GM13977 (cell line): ENCODE measurements around the gene UBE2I.
"Not testable (repeated sequence)": the region's sequence is repeated elsewhere in the genome, so short reads cannot be mapped to it uniquely, and the experiment has no call there.

Source experiments
- DNase-seq: peaks from one replicate; pipeline ENCODE4 v3.0.0; 2012; ENCODE audit warnings: low spot score
- in situ Hi-C: fragments of 300-500 bp; cut with MboI; formaldehyde crosslinking; loops from one replicate; pipeline ENCODE4 v1.12.0; 2022; ENCODE audit warnings: low sequenced_read_pairs, low pct_unique_long_range_greater_than_20kb, mixed read lengths, inconsistent platforms; ENCODE audit not compliant: unreplicated experiment
- TF ChIP-seq, protein P1 (sequence below): IDR thresholded peaks from 2 replicates; pipeline ENCODE4 v1.5.1; 2012; ENCODE audit warnings: mild to moderate bottlenecking, control low read depth; ENCODE audit not compliant: insufficient read depth; ENCODE audit errors: extremely low read depth, missing control alignments

UBE2I gene

DNA sequence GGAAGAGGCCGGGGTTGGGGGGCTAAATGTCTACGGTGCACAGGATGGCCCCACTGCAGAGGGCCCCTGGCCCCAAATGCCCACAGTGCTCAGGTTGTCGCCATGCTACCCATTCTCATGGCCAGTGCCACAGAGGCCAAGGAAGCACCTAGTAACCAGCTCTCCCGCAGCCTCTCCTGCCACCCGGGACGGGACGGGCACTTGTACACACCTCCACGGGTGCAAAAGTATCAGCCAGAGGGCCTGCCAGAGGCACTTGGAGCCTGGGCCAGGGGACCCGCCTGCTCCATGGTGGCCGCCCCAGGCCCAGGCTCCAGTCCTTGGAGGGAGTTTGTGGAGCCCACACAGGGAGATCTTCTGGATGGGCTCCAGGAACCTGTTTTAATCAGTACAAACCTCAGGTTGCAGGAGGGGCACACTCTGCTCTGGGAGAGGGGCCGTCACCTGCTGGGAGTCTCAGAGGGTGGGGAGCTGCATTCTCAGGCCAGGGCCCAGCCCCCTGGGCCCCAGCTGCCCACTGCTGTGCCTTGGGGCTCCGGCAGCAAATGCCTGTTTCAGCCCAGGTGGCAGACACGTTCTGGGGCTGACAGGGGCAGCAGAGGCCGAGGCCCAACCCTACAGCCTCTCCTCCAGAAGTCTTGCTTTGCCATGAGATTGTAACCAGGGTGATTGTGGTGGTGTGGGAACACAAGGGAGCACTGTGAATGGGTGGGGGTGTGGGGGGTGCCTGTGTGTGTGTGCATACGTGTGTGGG lies 45.7 kb upstream of the UBE2I start:
- in situ Hi-C loops: no loop called here
- DNase-seq: no peak
- TF ChIP-seq, protein P1, sequence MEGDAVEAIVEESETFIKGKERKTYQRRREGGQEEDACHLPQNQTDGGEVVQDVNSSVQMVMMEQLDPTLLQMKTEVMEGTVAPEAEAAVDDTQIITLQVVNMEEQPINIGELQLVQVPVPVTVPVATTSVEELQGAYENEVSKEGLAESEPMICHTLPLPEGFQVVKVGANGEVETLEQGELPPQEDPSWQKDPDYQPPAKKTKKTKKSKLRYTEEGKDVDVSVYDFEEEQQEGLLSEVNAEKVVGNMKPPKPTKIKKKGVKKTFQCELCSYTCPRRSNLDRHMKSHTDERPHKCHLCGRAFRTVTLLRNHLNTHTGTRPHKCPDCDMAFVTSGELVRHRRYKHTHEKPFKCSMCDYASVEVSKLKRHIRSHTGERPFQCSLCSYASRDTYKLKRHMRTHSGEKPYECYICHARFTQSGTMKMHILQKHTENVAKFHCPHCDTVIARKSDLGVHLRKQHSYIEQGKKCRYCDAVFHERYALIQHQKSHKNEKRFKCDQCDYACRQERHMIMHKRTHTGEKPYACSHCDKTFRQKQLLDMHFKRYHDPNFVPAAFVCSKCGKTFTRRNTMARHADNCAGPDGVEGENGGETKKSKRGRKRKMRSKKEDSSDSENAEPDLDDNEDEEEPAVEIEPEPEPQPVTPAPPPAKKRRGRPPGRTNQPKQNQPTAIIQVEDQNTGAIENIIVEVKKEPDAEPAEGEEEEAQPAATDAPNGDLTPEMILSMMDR: no peak

DNA sequence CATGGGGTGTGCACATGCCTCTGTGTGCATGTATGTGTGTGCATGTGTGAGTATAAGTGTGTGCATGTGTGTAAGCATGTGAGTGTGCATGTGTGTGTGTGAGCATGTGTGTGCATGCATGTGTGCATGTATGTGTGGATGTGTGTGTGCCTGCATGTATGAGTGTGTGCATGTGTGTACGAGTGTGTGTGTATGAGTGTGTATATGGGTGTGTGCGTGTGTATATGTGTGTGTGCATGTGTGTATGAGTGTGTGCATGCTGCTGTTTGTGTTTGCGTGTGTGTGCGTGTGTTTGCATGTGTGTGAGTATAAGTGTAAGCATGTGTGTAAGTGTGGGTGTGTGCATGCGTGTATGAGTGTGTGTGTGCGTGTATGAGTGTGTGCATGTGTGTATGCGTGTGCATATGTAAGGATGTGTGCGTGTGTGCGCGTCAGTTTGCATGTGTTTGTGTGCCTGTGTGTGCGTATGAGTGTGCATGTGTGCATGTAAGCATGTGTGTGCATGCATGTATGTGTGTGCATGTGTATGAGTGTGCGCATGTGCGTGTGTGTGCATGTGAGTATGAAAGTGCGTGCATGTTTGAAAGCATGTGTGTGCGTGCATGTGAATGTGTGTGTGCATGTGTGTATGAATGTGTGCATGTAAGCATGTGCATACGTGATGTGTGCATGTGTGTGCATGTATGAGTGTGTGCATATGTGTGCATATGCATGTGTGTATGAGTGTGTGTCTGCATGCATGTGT lies 44.9 kb upstream of the UBE2I start:
- TF ChIP-seq, protein P1: no peak
- in situ Hi-C loops: no loop called here
- DNase-seq: no peak

DNA sequence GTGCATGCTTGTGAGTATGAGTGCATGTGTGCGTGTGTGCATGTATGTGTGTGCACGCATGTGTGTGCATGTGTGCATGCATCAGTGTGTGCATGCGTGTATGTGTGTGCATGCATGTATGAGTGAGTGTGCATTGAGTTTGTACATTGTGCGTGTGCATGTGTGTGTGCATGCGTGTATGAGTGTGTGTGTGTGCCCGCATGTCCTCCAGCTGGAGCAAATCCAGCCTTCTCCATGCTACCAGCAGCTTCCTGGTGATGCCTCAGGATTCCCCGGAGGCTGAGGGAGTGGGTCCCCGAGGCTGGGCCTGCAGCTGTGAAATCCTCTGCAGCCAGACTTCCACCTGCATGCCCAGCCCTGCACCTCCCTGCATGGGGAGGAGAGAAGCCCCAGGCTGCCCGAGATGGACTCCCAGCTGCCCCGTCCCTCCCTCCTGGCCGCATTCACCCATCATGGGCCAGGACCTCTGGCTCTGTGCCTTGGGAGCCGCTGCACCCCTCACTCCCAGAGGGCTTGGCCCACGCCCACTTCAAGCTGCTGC lies 44.3 kb upstream of the UBE2I start:
- TF ChIP-seq, protein P1: no peak
- no peak for DNase-seq
- in situ Hi-C loops: no loop called here

DNA sequence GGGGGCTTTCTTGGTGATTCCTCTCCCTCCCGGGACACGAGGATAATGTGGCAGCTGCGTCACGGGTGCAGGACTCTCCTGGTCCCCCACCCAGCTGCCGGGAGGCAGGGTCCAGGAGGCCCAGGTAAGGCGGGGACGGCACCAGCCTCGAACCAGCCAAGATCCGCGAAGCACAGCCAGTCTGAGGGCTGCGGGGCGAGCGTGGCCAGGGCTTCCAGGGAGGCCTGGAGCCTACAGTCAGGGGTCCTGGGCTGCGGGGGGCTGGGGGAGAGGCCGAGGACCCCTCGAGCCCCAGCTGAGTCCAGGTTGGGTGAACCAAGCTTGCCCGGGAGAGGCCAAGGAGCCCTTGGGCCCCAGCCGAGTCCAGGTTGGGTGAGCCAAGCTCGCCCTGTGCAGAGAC lies 43.6 kb upstream of the UBE2I start:
- TF ChIP-seq, protein P1: no peak
- no peak for DNase-seq
- in situ Hi-C loops: no loop called here

DNA sequence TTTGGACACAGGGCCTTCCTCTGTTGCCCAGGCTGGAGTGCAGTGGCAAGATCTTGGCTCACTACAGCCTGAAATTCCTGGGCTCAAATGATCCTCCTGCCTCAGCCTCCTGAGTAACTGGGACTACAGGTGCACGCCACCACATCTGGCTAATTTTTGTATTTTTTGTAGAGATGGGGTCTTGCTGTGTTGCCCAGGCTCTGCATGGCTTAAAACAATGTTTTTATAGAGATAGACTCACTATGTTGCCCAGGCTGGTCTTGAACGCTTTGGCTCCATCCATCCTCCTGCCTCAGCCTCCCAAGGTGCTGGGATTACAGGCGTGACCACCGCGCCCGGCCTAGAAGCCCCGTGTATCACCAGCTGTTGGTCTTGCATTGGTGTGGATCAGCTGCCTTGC lies 40.0 kb upstream of the UBE2I start:
- in situ Hi-C loops: not testable (repeated sequence)

DNA sequence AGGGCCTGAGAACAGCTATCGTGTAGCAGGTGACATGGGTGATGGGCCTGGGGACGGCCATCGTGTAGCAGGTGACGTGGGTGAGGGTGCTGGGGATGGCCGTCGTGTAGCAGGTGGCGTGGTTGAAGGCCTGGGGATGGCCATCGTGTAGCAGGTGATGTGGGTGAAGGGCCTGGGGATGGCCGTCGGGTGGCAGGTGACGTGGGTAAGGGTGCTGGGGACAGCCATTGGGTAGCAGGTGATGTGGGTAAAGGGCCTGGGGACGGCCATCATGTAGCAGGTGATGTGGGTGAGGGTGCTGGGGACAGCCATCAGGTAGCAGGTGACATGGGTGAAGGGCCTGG lies 38.1 kb upstream of the UBE2I start:
- DNase-seq: no peak
- TF ChIP-seq, protein P1: no peak
- in situ Hi-C loops: no loop called here

More for the DNA sequence above, 40.0 kb upstream of the UBE2I start:
- DNase-seq: not testable (repeated sequence)

DNA sequence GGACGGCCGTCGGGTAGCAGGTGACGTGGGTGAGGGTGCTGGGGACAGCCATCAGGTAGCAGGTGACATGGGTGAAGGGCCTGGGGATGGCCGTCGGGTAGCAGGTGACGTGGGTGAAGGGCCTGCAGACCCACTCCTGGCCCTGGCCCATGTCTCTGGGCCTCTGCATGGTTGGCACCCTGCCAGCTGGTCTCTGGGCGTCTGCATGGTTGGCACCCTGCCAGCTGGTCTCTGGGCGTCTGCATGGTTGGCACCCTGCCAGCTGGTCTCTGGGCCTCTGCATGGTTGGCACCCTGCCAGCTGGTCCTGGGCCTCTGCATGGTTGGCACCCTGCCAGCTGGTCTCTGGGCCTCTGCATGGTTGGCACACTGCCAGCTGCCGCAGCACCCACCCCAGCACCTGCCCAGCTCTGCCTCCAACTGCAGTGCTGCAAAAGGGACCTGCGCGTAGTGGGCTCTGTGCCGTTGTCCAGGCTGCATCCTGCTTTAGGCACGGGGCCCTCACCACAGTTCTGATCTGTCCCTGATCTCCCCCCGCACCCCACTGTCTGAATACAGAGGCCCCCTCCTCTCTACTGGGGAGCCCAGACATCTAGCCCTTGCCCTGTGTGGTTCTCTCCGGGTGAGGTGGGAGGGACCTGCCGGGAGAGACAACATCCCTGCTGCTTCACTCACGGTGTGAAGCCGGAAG lies 37.6 kb upstream of the UBE2I start:
- DNase-seq, in situ Hi-C loops: not testable (repeated sequence)
